Cortex of kidney (tissue), 1 donor: ENCODE data around the gene EPHB2.

Experiments
- DNase-seq: peaks from one replicate; lab custom pipeline; 2025; lab: John Stamatoyannopoulos, UW

Gene EPHB2

GRCh38 chr1:22722901-22723550 is 12.4 kb downstream of the EPHB2 start:
- DNase-seq, result no peak

- DNase-seq, result no peak
Observed at GRCh38 chr1:22727873-22728272, 17.2 kb downstream of the EPHB2 start.

DNA sequence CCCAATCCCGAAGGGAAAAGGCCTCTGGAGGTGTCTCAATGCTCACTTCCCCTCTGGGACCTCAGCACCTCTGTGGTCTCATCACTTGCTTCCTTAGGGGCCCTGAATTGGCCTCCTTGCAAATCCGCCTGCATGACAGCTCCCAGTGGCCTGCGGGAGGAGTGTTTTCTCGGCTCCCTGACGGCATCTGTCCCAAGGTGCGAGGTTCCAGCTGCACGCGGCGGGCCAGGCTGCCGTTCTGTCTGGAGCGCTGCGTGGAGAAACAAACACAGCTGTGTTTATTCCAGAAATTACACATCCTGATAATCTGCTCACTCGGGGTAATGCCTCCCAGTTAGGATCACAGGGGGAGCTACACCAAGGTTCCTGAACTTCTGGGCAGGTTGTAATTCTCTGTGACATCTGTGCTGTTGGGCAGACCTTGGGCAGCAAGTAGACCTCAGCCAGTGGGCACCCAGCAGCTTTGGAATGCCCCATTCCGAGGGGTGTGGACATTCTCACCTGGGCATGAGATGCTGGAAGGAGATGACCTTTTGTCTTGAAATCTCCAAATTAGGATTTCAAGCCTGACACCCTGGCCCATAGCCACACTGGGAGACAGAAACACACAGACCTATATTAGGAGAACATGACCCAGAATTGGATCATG is 18.2 kb downstream of the EPHB2 start:
- DNase-seq, result no peak

GRCh38 chr1:22729400-22729773 is 18.7 kb downstream of the EPHB2 start:
- DNase-seq, result no peak

DNA sequence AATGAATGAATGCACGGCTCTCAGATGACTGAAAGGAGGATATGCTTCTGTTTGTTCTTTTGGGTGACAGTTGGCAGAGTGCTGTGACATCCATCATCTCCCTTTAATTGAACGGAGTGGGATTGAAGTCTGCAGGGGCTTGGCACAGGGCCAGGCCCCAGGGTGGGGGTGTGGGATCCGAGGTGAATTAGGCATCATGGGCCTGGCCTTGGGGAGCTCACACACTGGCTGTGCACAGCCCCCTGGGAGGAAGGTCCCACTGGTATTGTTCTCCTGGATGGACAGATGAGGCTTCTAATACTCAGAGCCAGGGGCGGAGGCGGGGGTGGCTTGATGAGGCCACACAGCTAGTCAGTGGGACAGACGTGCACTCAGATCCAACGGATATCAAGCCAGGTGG is 19.3 kb downstream of the EPHB2 start:
- no peak for DNase-seq

DNA sequence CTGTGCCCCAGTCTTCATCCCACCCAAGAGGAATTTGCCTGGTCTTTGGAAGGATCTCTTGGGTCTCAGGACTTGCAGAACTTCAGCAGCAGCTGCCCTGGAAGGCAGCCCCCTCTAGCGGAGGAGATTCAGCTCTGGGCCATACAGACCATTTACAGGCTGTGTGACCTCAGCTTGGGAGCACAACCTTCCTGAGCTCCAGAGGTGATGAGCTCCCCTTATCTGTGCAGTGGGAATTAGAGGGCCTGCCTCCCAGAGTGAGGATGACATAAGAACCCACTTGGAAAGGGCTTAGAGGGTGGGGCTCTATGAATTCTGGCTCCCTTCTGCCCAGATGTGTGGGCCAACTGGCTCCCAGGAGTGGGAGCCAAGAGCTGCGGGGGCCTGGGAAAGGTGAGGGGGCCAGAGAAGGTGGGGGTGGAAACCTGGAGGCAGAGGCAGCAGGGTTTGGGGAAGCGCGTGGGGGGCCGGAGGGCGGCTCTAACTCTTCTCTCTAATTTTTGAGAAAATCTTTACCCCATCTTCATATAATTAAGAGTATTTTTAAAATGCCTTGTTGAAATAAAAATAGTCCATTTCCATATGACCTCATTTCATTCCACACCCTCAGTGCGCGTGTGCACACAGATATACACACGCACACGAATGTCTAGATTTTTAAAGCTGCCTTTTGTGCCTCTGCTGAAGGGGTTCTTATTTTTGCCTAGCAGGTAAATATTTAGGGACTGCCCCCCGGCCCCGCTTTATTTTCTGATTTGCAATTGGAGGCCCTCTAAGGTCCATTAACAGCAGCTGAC is 21.5 kb downstream of the EPHB2 start:
- no peak for DNase-seq

DNA sequence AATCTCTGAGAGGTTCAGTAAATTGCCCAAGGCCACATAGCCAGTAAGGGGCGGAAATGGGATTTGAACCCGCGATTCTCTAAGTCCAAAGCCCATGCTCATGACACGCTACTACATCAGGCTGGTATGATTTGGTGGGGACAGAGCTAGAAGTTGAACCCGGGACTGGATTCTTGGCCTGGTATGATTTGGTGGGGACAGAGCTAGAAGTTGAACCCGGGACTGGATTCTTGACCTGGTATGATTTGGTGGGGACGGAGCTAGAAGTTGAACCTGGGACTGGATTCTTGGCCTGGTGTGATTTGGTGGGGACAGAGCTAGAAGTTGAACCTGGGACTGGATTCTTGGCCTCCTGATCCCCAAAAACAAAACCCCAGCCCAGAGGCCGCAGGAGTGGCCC is 23.0 kb downstream of the EPHB2 start:
- DNase-seq, result no peak

DNA sequence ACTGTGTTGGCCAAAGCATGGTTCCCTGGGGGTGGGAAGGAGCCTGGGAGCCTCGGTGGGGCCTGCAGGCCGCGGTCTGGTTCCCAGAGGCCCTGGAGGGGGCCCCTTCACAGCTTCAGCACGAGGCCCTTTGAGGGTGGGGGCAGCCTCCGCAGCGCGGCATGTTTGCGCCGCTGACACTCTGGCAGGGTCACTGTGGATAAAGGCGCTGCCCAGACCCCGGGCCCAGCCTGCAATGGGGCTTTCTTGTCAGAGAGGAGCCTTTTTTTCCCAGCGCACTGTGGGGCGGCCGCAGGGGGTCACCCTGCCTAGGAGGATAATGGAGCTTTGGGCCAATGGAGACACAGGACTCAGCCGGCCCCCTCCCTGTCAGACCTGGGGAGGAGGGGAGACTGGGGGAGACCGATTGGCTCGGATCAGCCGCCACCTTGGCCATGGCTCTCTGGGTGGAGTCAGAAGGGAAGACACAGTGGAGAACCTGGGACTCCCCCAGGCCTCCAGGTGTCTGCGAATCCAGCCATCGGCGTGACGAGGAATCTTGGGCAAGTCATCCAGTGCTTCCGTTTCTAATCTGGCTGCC is 26.0 kb downstream of the EPHB2 start:
- DNase-seq, result no peak

DNA sequence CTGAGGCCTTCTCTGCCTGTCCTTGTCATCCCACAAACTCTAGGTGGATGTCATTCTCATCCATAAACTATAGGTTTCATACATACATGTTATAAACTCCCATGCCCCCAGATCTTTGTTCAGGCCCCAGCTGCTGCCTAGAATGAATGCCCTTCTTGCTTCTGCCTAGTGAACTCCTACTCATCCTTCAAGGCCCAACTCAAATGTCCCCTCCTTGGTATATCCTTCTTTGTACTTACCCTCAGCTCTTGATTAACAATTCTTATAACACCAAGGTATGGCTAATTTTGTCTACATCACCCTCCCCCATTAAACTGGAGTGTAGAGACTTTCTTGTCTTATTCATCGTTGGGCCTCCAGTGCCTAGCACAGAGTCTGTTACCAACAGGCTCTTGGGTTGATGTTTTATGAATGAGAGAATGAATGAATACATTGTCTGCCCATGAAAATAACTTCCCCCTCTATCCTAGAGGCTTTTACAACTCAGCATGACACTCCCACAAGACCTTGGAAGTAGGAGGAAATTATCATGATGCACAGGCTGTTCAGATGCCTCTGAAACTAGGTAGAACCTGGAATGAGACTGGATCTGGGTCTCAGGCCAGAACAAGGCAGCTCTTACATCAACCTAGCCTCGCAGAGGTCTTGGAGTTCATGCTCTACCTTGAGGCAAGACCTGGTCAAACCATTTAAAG is 26.9 kb downstream of the EPHB2 start:
- DNase-seq, result no peak

DNA sequence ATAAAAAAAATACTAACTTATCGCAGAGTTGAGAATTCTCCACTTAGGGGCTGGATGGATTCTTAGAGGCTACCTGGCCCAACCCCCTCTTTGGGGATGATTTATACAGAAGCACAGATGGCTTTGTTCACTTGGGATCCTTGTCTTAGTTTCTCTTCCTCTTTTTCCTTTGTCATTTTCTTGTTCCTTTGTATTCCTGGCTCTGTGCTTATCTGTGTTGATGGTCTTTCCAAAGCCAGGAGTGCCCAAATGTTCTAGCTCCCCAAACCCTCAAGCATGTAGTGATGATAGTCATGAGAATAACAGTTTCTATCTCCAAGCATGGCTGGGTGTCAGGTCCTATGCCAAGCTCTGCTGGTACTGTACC is 27.4 kb downstream of the EPHB2 start:
- DNase-seq, result no peak

DNA sequence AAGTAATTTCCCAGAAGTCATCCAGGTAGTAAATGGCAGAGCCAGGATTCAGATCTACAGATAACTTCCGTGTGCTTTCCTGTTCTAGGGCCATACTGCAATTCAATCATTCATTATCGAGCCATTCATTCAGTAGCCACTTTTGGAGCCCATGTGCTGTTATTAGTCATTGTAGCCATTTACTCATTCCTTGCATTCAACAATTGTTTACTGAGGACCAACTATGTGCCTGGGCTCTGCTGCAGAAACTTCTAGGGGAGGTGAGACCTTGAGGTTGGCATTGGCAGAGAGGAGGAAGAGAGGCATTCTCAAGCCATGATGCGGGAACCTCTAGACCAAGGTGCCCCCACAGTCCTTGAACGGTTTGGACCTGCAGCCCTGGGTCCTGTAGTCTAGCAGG is 27.9 kb downstream of the EPHB2 start:
- no peak for DNase-seq

DNA sequence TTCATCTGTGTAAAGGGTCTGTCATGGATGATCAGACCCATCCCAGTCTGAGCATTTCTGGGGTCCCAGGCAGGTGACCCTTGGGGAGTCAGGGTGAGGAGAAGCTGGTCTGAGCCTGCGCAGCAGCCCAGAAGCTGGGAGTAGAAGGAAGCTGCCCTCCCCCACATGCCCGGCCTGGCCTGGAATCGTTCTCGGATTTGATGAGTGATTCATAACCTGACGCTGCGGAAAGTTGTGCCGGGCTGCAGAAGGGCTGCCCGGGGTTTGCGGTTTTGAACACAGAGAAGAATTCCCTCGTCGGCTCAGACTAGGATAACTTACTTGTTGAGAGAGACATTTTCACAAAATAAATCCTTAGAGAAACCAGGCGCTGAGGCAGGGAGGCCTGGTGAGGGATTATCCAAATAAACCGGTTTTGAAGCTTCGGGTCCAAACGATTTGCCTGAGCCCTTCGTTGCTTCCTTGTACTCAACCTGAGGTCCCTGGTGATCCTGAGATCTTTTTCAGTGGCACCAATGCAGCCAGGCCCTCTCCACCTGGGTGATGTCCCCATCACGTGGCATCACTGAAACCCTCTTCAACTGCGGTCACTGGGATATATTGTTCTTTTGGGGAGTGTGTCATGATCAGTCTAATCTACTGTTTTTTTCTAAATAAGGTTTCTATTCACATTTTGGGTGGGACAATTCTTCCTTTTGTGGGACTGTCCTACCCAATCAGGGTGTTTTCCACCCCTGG is 29.2 kb downstream of the EPHB2 start:
- no peak for DNase-seq

DNA sequence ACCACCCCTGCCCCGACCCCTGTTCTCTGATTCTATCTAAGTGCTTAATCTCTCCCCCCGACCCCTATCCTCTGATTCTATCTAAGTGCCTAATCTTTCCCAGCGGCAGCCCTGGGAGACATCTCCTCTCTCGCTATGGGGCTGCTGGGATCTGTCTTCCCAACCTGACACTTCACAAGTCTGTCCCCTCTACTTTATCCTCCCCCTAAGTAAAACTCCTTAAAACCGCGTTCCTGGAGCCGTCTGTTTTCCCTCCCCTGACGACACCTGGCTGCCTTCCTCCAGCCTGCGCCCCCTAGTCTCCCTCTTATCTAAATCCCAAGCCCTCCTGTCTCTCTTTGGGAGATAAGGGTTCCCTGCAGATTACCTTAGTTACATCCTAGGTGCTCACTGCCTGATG is 30.5 kb downstream of the EPHB2 start:
- no peak for DNase-seq

- no peak for DNase-seq
Observed at GRCh38 chr1:22745669-22746585, 35.3 kb downstream of the EPHB2 start.

DNA sequence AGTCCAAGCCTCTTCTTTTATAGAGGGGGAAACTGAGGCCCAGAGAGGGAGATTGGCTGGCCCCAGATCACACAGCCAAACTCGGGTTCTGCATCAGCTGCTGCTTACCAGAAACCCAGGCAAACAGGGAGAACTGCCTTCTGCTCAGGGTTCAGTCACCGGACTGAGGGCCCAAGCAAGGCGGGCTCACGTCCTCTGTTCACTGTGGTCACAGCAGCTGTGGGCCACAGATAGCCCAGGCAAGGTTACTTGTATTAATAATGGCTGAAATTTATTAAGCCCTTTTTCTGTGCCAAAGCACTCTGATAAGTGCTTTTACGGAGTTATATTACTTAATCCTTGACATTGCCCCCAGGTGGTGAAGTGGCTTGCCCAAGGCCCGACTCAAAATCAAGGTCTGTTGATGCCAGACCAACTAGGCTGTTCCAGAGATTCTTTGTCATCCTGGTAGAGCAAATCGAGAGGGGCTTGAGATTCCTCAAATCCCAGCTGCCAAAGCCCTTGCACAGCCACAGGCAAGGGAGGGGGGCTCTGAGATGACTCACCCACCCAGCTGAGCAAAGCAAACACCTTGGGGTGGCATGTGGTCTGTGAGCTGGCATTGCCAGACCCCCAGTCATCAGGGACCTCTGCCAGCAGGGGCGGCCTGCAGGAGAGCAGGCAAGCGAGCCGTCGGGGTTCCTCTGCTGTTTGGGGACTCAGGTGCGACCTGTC is 36.5 kb downstream of the EPHB2 start:
- DNase-seq, result no peak

GRCh38 chr1:22747735-22748073 is 37.1 kb downstream of the EPHB2 start:
- DNase-seq, result no peak

DNA sequence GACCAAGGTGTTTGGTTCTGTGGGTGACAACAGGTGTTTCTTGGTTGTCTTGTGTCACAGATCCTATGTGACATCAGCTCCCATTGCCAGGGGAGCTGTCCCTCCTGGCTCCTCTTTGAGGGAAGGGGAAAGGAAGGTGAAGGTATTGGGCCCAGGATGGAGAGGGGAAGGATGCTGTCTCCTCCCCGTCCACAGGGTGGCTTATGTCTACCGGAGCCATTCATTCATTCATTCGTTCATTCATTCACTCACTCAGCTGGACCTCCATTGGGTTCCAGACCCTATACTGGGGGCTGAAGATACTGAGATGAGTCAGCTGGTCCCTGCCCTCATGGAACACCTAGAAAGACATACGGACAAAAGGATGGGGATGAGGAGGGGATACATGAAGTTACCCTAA is 38.9 kb downstream of the EPHB2 start:
- DNase-seq, result no peak

DNA sequence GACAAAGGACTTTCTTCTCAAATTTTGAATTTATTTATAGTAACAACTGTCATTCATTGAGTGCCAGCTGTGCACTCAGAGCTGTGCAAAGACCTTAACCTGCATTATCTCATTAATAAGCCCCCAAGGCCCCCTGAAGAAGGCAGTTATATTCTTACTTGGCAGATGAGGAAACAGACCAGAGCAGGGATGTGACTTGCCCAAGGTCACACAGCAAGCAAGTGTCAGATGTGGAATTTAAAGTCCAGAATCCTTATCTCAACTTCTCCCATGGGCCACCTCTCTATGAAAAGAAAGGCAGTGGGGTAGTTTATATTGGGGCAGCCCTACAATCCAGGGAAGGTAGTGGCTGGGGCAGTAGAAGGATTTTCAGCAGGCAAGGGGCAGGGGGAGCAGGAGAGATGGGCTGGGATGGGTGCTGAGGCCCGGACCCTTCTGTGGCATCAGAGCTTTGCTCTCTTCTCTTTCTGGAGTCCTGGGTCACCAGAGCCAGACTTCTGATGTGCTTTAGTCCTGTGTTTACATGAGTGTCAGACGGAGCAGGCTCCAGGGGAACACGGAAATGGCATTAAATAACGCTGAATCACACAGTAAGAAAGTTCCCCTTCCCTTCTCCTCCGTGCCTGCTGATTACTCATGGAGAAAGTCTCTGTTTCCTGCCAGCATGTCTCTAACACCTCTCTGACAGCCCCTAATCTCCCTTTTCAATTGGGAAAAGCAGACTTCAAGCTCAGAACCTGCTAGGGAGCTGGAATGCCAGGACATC is 39.5 kb downstream of the EPHB2 start:
- DNase-seq, result no peak

DNA sequence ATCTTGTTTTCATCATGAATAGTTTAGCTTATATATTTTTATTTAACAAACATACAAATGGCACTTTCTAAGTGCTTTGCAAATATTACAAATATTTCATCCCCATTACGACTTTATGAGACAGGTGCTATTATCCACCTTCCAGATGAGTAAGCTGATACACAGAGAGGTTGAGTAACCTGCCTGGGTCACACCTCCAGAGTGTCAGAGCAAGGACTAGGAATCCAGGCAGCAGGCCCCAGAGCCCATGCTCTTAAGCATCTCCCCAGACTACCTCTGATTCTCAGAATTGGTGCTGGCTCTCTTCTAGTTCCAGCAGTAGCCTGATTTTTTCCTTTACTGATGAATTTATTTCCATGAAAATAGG is 40.0 kb downstream of the EPHB2 start:
- no peak for DNase-seq
